GM12865 (cell line): ENCODE results near the gene DTX3L.

Experiments used
- DNase-seq: peaks from one replicate; pipeline ENCODE4 v3.0.0; 2010; ENCODE audit warnings: low read depth
- H3K4me3 ChIP-seq: 2 replicates; pipeline ENCODE4 v1.5.1; 2011; ENCODE audit warnings: mild to moderate bottlenecking, low read depth, low read length, control low read depth
- TF ChIP-seq, protein P1 (sequence below): IDR thresholded peaks from 2 replicates; pipeline ENCODE4 v1.5.1; 2011; ENCODE audit warnings: low read length, control low read depth, low read depth, inconsistent platforms; ENCODE audit not compliant: insufficient read depth; ENCODE audit errors: missing control alignments

The DTX3L gene

DNA sequence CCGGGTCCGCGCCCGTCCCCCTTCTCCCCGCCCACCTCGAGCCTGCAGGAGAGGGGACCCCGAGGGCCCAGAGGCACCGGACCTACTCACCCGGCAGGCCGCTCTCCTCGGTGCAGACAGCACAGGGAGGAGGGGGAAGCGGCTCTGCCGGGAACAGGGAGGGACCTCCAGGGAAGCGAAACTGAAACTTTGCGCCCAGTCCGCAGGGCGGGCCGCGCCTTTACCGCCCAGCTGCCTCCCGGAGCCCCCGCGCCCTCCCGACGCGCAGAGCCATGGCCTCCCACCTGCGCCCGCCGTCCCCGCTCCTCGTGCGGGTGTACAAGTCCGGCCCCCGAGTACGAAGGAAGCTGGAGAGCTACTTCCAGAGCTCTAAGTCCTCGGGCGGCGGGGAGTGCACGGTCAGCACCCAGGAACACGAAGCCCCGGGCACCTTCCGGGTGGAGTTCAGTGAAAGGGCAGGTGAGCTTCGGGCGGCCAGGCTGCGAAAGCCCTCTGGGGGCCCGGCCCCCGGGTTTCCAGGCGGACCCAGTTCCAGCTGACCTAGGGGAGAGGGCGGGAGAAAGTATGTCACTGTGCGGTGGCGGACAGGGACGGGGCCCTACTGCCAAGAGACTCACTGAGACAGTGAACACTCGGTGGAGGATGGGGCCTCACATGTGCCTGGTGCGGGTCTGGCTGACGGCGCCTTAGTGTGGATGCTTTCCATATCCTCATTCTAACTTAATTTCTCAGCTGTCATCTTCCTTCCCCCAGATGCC is at the start of gene DTX3L, which contains the start of gene PARP9:
DTX3L (plus strand) TSS at position 184 of the 758 bp plus-strand sequence; CDS start at position 273, 89 bp downstream.
PARP9 (minus strand) TSS at position 146 of the 758 bp plus-strand sequence. CDS start 4,680 bp downstream, outside the sequence.
- peak; percentile 81 for DNase-seq
- peak within 1 kb of the TSS; percentile 85 for H3K4me3 ChIP-seq
- TF ChIP-seq, protein P1, sequence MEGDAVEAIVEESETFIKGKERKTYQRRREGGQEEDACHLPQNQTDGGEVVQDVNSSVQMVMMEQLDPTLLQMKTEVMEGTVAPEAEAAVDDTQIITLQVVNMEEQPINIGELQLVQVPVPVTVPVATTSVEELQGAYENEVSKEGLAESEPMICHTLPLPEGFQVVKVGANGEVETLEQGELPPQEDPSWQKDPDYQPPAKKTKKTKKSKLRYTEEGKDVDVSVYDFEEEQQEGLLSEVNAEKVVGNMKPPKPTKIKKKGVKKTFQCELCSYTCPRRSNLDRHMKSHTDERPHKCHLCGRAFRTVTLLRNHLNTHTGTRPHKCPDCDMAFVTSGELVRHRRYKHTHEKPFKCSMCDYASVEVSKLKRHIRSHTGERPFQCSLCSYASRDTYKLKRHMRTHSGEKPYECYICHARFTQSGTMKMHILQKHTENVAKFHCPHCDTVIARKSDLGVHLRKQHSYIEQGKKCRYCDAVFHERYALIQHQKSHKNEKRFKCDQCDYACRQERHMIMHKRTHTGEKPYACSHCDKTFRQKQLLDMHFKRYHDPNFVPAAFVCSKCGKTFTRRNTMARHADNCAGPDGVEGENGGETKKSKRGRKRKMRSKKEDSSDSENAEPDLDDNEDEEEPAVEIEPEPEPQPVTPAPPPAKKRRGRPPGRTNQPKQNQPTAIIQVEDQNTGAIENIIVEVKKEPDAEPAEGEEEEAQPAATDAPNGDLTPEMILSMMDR = no peak

DNA sequence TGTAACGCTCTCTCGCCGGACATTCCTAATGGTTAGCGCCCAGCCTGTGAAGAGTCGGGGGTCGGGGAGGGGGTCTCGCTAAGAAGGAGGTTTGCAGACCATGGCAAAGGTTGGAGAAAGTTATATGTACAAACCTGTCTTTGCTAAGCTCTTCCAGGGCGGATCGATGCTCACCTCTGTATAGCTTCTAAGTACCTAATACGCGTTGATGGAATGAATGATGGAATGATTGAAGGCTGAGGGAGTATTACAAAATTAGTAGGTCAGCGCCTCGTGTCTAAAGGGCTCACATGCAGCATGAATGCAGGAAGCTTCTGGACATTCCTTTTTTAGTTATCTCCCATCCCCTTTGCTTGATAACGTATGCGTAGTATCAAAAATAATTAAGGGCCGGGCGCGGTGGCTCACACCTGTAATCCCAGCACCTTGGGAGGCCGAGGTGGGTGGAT is 49.1 kb upstream of the DTX3L start:
- H3K4me3 ChIP-seq = peak overlapping the region; percentile 66
- no peak for DNase-seq
- TF ChIP-seq, protein P1 = no peak

DNA sequence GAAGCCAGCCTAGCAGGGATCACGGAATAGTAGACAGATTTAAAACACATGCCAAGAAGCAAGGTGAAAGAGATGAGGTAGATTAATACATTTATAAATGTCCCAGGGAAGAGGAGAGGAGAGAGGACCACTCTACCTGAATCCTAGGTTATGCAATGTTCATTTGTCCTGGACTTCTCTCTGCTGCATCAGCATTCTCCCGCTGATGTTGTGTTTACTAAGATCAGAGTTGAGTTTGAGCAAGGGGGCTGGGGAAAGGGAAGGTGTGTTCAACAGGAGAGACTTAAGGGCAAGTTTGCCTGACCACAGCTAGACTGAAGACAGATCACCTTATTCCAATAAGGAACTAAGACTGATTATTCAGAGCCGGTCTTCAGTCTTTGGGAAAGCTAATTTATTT is 48.3 kb upstream of the DTX3L start:
- DNase-seq = no peak
- TF ChIP-seq, protein P1 = no peak
- H3K4me3 ChIP-seq = no peak overlapping the region

DNA sequence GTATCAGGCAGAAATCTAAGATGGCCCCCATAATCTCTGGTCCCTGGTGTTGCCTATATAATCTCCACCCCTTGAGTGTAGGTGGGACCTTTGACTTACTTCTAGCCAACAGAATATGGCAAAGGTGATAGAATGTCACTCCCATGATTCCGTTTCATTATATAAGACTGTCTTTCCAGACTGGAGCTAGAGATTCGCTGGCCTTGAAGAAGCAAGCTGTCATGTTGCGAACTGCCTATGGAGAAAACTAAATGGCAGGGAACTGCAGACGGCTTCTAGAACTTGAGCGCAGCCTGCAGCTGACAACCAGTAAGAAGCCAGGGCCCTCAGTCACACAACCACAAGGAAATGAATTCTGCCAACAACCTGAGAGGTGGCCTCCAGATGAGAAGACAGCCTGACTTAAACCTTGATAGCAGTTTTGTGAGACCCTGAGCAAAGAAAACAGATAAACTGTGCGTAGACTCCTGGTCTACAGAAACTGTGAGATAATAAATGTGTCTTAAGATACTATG is 47.2 kb upstream of the DTX3L start:
- DNase-seq = no peak
- TF ChIP-seq, protein P1 = no peak
- H3K4me3 ChIP-seq = no peak overlapping the region

GRCh38 chr3:122519693-122520092 is 44.4 kb upstream of the DTX3L start:
- no peak overlapping the region for H3K4me3 ChIP-seq
- no peak for DNase-seq
- TF ChIP-seq, protein P1 = no peak

DNA sequence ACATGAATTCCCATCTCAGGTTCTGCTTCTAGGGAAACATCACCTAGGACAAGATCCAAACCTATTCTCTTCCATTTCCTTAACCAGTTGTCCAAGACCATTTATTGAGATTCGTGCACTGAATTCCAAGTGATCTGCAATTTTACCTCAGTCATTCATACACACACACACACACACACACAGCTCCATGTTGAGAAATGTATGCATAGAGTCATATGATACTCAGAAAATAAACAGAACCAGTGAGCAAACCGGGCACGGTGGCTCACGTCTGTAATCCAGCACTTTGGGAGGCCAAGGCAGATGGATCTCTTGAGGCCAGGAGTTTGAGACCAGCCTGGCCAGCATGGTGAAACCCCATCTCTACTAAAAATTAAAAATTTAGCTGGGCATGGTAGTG is 43.3 kb upstream of the DTX3L start:
- H3K4me3 ChIP-seq = no peak overlapping the region
- TF ChIP-seq, protein P1 = no peak
- no peak for DNase-seq
